ENCODE results near the gene SHOC2.

DNA sequence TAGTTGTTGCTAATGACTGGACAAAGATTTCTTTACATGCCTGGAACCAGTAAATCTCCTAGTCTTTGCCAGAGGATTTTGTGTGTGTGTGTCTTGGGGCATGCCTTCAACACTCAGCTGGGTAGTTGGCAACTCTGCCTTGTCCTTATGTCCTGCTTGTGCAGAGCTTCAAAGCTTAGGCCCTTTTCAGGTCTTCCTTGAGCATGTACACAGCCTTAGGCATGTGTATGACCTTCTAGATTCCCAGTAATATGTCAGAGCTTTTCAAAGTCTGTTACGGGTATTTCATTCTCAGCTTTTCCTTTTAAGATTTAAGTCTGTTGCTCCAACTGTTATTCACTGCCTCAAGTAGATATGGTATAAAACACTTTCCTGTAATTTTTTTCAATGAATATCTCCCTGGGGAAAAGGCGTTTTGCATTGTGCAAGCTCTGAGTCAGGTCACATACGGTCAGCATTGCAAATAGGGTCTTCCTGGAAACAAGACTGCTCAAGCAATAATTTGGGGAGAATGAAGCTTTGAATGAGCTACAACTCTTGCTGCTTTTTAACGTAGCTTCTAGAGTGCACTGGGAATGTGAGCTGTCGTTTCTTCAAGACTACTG, 25.5 kb downstream of the SHOC2 start:
- TF ChIP-seq, protein P1, sequence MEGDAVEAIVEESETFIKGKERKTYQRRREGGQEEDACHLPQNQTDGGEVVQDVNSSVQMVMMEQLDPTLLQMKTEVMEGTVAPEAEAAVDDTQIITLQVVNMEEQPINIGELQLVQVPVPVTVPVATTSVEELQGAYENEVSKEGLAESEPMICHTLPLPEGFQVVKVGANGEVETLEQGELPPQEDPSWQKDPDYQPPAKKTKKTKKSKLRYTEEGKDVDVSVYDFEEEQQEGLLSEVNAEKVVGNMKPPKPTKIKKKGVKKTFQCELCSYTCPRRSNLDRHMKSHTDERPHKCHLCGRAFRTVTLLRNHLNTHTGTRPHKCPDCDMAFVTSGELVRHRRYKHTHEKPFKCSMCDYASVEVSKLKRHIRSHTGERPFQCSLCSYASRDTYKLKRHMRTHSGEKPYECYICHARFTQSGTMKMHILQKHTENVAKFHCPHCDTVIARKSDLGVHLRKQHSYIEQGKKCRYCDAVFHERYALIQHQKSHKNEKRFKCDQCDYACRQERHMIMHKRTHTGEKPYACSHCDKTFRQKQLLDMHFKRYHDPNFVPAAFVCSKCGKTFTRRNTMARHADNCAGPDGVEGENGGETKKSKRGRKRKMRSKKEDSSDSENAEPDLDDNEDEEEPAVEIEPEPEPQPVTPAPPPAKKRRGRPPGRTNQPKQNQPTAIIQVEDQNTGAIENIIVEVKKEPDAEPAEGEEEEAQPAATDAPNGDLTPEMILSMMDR (IDR thresholded peaks at IDR 0.05) = no peak
- TF ChIP-seq POLR2A (IDR thresholded peaks at IDR 0.05) = no peak
